ENCODE measurements around the gene FKBP7. TPM values are rescaled to one million over a fixed set of nuclear protein-coding genes. Genes with fewer than 3 reads are reported as not detected.

FKBP7 gene
- total and polyA plus RNA-seq, 2 of the 8 experiments (the other 6 are each of a cell fraction or from before 2014, with no cell fraction given), result 3.6 to 7.0 TPM

DNA sequence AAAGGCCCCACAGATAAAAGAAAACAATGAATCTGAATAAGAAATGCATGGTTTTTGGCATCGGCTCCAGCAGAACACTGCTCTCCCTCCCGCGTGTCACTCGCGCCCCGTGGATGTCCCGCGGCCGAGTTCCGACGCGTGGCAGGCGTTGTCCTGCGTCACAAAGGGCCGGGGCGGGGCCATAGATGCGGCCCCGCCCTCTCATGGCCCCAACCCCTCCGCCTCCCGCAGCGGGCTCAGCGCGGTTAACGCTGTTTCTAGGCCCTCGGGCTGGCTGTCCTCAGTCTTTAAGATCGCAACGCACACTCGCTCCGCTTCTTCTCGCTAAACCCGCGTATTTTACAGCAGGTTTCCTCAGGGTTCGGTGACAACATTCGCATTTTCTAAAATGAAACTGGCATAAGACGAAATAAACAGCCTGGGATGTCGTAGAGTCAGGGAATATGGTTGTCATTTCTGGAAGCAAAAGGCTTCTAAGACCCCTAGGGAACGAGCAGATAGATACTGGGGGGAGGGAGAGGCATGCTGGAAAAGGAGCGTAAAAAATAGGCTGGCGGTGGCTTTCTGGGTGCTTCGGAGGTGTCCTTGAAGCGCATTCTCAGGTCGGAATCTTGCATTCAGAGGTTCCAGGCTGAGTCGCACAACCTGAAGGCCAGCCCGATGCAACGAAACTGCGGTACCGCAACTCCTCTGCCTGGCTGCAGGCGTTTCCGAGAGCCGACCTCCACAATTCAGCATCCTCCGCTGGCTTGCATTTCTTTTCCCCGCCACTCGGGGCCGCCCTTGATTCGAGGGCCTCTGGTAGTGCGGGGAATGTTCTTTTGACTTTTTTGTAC is at the start of gene FKBP7 (continued):
- peak; percentile 58 to 99; a peak in 3 of 4 replicates for TF ChIP-seq HDAC2 (IDR thresholded peaks at IDR 0.05; ENCODE audit: borderline replicate concordance in 1 of 2, low read depth in 2 of 2, low read length in 2 of 2)
- TF ChIP-seq, protein P1, sequence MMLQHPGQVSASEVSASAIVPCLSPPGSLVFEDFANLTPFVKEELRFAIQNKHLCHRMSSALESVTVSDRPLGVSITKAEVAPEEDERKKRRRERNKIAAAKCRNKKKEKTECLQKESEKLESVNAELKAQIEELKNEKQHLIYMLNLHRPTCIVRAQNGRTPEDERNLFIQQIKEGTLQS (IDR thresholded peaks at IDR 0.05; ENCODE audit: insufficient read depth, low read depth, low read length), result no peak
- peak; percentile 60 to 61 for TF ChIP-seq RAD21 (IDR thresholded peaks at IDR 0.05 in 1 of 2, conservative IDR thresholded peaks at IDR 0.05 in 1 of 2; ENCODE audit: low read depth in 2 of 2, low read length in 2 of 2)
- TF ChIP-seq, protein P2, sequence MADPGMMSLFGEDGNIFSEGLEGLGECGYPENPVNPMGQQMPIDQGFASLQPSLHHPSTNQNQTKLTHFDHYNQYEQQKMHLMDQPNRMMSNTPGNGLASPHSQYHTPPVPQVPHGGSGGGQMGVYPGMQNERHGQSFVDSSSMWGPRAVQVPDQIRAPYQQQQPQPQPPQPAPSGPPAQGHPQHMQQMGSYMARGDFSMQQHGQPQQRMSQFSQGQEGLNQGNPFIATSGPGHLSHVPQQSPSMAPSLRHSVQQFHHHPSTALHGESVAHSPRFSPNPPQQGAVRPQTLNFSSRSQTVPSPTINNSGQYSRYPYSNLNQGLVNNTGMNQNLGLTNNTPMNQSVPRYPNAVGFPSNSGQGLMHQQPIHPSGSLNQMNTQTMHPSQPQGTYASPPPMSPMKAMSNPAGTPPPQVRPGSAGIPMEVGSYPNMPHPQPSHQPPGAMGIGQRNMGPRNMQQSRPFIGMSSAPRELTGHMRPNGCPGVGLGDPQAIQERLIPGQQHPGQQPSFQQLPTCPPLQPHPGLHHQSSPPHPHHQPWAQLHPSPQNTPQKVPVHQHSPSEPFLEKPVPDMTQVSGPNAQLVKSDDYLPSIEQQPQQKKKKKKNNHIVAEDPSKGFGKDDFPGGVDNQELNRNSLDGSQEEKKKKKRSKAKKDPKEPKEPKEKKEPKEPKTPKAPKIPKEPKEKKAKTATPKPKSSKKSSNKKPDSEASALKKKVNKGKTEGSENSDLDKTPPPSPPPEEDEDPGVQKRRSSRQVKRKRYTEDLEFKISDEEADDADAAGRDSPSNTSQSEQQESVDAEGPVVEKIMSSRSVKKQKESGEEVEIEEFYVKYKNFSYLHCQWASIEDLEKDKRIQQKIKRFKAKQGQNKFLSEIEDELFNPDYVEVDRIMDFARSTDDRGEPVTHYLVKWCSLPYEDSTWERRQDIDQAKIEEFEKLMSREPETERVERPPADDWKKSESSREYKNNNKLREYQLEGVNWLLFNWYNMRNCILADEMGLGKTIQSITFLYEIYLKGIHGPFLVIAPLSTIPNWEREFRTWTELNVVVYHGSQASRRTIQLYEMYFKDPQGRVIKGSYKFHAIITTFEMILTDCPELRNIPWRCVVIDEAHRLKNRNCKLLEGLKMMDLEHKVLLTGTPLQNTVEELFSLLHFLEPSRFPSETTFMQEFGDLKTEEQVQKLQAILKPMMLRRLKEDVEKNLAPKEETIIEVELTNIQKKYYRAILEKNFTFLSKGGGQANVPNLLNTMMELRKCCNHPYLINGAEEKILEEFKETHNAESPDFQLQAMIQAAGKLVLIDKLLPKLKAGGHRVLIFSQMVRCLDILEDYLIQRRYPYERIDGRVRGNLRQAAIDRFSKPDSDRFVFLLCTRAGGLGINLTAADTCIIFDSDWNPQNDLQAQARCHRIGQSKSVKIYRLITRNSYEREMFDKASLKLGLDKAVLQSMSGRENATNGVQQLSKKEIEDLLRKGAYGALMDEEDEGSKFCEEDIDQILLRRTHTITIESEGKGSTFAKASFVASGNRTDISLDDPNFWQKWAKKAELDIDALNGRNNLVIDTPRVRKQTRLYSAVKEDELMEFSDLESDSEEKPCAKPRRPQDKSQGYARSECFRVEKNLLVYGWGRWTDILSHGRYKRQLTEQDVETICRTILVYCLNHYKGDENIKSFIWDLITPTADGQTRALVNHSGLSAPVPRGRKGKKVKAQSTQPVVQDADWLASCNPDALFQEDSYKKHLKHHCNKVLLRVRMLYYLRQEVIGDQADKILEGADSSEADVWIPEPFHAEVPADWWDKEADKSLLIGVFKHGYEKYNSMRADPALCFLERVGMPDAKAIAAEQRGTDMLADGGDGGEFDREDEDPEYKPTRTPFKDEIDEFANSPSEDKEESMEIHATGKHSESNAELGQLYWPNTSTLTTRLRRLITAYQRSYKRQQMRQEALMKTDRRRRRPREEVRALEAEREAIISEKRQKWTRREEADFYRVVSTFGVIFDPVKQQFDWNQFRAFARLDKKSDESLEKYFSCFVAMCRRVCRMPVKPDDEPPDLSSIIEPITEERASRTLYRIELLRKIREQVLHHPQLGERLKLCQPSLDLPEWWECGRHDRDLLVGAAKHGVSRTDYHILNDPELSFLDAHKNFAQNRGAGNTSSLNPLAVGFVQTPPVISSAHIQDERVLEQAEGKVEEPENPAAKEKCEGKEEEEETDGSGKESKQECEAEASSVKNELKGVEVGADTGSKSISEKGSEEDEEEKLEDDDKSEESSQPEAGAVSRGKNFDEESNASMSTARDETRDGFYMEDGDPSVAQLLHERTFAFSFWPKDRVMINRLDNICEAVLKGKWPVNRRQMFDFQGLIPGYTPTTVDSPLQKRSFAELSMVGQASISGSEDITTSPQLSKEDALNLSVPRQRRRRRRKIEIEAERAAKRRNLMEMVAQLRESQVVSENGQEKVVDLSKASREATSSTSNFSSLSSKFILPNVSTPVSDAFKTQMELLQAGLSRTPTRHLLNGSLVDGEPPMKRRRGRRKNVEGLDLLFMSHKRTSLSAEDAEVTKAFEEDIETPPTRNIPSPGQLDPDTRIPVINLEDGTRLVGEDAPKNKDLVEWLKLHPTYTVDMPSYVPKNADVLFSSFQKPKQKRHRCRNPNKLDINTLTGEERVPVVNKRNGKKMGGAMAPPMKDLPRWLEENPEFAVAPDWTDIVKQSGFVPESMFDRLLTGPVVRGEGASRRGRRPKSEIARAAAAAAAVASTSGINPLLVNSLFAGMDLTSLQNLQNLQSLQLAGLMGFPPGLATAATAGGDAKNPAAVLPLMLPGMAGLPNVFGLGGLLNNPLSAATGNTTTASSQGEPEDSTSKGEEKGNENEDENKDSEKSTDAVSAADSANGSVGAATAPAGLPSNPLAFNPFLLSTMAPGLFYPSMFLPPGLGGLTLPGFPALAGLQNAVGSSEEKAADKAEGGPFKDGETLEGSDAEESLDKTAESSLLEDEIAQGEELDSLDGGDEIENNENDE (IDR thresholded peaks at IDR 0.05; ENCODE audit: insufficient replicate concordance, low read length), result no peak
- TF ChIP-seq, protein P3, sequence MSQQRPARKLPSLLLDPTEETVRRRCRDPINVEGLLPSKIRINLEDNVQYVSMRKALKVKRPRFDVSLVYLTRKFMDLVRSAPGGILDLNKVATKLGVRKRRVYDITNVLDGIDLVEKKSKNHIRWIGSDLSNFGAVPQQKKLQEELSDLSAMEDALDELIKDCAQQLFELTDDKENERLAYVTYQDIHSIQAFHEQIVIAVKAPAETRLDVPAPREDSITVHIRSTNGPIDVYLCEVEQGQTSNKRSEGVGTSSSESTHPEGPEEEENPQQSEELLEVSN (IDR thresholded peaks at IDR 0.05), result no peak
- TF ChIP-seq EP300 (IDR thresholded peaks at IDR 0.05; ENCODE audit: borderline replicate concordance in 1 of 2, low read depth in 2 of 2, low read length in 2 of 2), result no peak
- peak; percentile 93 for TF ChIP-seq BACH1 (IDR thresholded peaks at IDR 0.05; ENCODE audit: low read length)

All from H1 (cell line).